Measurements from ENCODE around the gene DOP1B.

- TF ChIP-seq TARDBP (IDR thresholded peaks at IDR 0.05) (no peak), SP1 (IDR thresholded peaks at IDR 0.05) (no peak), SUZ12 (IDR thresholded peaks at IDR 0.05) (no peak), FOXK2 (IDR thresholded peaks at IDR 0.05) (no peak), FOXA1 (IDR thresholded peaks at IDR 0.05) (no peak), BHLHE40 (IDR thresholded peaks at IDR 0.05; ENCODE audit: borderline replicate concordance) (no peak), L3MBTL2 (conservative IDR thresholded peaks at IDR 0.05) (no peak), FOXM1 (IDR thresholded peaks at IDR 0.05; ENCODE audit: borderline replicate concordance) (no peak)
These were observed 29.5 kb downstream of the DOP1B start for GRCh38 chr21:36186081-36186480.

Measured in HEK293T (cell line).